GM19193 (cell line): ENCODE results near the gene IRX6.

Experiments
- POLR2A ChIP-seq: IDR thresholded peaks from 4 replicates; pipeline ENCODE4 v1.6.1; 2011; ENCODE audit not compliant: insufficient read depth, insufficient read length; ENCODE audit errors: extremely low read depth

The IRX6 gene

DNA sequence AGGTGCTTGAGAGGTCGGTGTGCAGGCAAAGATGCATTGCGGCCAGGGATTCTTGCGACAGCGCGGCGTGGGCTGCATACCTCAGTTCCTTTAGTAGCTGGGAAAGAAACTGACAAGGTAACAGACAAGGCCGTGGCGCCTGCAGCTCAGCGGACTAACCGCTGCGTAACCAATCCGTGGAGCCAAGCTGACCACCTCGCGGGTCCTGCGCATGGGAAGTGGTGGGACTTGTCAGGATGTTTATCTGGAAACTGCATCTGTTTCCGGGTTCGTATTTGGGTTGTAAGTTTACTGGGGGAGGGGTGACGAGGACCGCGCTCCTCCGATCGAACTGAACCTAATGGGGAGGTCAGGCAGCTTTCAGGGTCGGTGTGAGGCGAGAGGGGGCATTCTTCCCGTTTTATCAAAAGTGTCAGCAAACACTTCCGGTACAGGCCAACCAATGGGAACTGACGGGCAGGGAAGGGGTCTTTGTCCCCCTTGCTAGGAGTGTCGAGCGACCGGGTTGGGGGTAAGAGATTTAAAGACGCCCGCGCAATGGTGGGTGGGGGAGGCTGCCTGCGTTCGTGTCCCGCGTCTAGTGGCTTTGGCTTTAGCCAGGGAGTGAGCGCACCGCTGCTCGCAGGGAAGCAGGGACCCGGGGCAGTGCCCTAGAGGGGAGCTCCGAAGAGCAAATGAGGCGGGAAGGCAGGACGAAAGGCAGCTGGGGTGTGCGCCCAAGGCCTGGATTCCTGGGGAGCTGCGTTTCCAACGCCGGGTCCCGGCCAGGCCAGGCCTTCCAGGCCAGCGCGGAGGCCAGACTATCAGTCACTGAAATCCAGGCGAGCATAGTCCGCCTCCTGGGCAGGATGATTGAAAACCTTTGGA is 7.0 kb downstream of the IRX6 start:
- TF ChIP-seq POLR2A: no peak

DNA sequence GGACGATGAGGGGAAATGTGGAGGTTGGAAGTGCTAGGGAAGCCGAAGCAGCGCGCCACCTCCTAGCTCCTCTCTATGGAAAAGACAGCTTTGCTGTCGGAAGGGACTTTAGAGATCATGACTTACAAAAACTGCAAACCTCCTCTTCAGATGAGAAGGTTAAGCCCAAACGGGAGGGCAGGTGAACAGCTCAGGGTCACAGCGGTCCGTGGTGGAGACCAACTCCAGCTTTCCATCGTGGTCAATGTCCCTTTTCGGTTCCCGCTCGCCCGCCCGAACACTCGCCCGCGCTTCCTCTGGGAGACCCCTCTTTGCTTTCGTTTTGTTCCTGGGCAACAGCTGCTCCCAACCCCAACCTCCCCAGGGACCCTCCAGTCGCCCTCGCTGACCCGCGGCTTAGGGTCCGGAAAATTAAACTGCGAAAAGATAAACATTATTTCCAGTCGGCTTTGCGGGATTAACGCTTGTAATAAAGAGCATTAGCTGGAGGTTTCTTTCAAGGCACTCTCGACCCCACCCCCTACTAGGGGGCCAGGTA is 7.7 kb downstream of the IRX6 start:
- no peak for TF ChIP-seq POLR2A

DNA sequence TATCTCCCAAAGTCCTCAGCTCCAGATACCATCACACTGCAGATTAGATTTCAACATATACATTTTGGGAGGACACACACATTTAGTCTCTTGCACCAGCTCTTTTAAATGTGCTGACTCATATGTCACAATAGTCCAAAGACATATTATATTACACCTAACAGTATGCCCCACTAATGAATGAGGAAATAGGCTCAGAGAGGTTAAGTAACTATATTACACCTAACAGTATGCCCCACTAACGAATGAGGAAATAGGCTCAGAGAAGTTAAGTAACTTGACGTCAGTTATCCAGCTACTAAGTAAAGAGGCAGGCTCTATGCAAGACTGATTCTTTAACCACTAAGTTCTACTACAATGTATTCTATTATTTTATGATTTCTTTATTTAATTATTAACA is 9.7 kb downstream of the IRX6 start:
- TF ChIP-seq POLR2A: no peak

DNA sequence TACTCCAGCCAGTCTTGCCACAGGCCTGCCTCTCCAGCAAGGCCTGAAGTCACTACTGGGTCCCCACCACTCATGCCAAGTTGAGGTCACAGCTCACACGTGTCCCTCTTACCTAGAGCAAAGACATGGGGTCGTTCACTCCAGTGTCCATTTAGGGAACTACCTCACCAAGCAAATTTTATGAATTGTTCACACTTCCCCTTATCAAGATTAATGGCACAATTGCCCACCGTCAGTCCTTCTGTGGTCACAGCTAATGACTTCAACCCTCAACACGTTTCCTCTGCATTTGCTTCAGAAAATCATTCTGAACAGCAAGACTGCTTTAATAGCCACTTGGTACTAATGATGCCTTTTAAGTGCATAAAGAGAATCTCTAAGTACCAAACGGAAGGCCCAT is 14.6 kb downstream of the IRX6 start:
- TF ChIP-seq POLR2A: no peak

DNA sequence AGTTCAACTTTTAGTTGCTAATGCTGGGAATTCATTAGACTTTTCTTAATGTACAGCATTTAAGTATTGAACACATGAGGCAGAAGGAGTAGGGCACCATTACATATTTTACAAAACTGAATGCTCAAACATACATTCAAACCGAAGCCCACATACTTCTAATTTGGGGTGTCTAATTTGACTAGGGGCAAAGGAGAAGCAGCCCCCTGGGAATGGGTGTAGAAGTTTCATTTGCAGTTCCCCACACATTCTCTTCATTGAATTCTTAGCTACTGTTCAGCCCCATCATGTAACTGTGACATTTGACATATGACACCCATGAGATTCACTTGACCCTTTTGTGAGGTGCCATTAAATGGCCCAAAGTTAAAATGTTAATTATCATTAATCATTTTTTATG is 16.4 kb downstream of the IRX6 start:
- no peak for TF ChIP-seq POLR2A

DNA sequence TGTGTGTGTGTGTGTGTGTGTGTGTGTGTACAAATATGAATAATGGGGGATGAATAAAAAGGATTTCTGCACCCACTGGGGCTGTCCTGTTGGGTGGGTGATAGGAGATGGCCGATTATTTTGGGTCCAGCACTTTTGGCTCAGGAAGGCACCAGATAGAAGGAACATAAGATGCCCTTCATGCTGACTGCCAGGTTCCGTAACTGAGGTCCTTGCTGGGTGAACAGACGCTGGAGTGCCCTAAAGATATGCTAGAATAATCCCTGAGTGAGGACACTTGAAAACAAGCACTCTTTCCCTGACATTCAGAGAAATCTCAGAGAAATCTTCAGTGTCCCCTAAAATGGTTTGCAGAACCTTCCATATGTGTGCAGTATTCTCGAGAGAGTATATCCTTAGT is 17.7 kb downstream of the IRX6 start:
- no peak for TF ChIP-seq POLR2A

DNA sequence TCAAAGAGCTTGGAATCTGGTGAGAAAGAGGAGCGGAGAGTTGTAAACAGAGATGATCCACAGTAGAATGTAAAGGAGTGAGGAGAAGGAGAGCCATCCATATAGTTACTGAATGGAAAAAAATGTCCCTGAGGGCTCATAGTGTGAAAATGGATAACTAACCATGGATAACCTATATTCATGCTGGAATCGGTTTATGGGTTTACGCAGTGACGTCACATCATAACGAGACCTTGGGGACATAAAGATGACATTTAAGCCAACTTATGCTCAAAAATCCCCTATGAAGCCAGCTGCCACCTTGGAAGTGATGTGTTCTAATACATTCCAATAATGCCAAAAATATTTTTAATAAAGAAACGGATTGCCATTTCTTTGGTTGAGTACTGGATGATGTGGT is 22.5 kb downstream of the IRX6 start:
- TF ChIP-seq POLR2A: no peak

DNA sequence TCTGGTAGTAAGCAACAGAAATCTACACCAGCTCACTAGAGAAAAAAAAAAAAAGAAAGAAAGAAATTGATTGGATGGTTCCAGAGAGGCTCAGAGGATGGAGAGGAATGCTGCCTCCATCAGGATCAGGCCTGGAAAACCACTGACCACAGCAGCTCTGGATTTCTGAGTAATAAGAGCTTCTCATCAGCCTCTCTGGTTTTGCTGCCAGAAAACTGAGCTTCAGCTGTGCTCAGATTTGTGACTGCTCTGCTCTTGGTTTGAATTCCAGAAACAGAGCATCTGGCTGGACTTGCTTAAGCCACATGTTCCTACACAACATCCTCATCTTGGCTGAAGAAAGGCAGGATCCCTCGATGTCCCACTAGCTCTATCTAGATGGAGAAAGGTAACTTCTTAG is 25.9 kb downstream of the IRX6 start:
- no peak for TF ChIP-seq POLR2A

DNA sequence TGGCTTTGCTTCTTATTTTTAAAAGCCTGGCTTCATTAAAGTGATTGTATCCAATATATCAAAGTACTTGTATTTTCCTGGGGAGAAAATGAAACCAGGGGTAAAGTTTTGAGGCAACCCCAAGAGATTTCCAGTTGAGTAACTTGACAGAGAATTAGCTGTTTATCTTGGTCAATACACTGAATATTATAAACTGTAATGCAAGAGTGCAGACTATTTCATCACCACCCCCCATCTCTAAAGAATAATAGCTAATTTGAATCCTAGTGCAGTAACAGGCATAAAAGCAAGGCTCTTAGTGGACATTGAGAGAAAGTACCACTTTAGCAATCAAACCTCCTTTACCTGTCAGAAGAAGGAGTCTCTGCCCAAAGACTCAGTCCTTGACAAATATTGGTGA is 27.0 kb downstream of the IRX6 start:
- TF ChIP-seq POLR2A: no peak

DNA sequence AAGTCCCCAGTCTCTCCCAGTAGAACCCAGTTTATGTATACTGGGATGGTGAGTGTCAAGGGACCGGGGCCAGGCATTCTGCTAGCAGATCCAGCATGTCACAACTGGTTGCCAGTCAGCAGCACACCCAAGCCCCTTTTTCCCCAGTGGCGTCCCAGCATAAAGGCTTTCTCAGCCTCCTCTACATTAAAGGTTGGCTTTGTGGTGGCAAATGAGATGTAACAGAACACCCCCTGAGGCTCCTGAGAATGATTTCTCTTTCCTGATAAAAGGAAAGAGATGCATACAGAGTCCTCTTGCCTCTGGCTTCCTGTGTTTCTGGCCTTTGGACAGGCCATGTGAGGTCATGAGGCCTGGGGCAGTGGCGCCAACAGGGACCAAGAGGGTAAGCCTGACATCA is 27.9 kb downstream of the IRX6 start:
- no peak for TF ChIP-seq POLR2A

DNA sequence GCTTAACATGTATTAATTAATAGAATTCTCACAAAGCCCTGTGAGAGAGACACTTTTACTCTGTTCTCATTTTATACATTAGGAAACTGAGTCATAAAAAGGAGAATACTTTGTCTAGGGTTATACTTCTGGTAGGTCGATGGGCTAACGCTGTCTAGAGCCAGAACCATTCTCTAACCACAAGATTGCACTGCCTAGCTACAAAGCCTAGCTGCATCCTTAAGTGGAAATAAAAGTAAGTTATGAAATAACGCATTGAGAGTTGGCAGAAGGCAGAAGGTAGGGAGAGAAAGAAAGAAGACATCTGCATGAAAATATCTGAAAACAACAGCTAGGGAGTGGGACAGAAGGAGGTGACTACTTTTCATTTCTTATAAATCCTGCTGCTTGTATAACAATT is 33.2 kb downstream of the IRX6 start:
- TF ChIP-seq POLR2A: no peak

DNA sequence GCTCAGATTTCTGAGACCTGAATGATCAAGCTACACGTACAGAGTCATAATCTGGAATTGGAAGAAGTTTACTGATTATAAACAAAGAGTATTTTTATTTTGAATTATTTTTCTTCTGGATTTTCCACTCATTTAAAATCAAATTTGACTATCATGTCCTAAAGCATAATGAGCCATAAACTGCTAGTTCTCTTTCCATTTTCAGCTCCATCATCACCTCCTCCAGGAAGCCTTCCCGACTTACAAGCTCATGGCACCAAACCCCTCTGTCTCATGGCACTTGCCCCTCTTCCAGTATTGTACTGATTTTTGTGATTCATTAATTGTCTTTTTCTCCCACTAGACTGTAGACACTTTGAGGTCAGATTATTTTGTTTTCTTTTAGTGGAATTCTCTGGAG is 35.9 kb downstream of the IRX6 start:
- no peak for TF ChIP-seq POLR2A

DNA sequence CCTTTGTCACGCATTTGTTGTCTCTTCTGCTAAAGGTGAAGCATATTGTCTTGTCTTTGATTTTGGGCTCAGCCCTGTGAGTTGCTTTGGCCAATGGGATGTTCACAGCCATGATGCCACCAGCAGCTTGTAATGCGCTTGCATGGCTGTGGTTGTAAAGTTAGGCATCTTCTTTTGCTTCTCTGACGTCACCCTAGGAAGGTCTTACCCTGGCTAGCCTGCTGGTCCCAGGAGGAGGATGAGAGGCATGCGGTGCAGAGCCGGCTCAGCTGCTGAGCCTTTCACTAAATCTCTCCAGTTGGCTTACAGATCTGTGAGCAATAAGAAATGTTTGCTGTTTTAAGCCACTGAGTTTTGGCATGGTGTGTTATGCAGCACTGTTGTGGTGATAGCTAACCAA is 40.8 kb downstream of the IRX6 start:
- no peak for TF ChIP-seq POLR2A

DNA sequence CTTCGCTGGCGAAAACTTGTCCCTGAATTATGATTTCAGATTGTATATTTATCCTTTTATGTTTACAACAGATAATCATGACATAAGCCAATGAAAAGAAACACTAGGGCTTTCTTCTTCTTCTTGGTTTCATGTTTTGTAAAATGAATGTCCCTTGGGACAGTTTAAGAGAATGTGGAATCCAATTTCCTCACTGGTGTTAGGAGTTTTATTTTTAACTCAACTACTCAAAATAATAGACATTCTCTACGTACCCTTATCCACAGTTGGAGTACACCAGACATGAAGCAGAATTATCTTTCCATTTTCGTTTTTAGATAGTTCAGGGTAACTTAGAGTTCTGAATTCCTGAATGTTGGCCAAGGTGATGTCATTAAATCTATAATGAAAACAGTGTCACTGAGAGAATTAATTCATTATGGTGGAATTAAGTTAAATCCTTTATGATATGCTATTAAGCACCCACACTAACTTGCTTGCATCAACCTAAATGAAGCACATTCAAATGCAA is 43.4 kb downstream of the IRX6 start:
- TF ChIP-seq POLR2A: no peak

DNA sequence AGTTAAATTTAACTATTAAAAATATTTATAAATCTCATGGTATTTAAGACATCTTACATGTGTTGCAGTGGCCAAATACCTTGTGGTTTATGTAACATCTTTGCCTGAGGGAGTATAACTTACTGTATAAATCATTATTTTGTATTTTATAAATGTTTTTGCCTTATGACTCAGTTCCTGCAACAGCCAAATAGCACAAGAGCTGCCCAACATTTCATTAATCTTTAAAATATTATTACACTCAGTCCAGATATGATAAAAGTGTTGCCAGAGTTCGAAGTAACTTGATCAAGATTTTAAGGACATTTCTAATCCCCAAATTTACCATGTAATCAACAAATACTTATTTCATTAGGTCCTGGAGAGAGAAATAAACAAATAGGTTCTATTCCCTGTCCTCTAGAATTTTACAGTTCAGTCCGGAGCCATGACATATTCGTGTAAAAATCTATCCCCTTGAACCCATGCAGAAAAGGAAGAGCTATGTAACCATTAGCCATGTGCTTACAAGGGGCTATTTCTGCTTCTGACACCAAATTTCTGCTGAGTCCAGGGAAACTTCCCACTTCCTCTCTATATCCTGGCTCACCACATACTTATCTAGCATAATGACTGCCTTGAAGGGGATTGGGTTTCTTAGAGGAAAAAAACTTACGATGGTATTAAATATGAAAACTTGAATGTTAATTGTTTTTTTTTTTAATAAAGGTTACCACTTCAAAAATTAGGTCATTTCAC is 44.0 kb downstream of the IRX6 start:
- TF ChIP-seq POLR2A: no peak

DNA sequence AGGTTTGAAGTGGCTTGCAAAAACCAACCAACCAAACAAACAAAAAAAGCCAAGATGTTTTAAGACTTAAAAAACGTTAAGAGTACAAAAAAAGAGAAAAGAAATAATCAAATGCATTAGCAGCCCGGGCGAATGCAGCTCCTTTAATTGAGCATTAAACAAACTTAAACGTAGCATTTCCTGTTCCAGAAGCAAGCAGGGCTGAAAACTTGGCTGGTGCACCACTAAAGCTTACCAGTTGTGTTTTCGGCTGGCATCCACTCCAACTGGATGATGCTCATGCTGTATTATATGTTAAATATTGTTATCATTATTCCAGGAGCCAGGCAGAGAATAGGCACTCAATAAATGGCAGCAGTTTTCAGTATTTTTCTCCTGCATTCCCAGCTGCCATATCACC is 45.1 kb downstream of the IRX6 start:
- TF ChIP-seq POLR2A: no peak

DNA sequence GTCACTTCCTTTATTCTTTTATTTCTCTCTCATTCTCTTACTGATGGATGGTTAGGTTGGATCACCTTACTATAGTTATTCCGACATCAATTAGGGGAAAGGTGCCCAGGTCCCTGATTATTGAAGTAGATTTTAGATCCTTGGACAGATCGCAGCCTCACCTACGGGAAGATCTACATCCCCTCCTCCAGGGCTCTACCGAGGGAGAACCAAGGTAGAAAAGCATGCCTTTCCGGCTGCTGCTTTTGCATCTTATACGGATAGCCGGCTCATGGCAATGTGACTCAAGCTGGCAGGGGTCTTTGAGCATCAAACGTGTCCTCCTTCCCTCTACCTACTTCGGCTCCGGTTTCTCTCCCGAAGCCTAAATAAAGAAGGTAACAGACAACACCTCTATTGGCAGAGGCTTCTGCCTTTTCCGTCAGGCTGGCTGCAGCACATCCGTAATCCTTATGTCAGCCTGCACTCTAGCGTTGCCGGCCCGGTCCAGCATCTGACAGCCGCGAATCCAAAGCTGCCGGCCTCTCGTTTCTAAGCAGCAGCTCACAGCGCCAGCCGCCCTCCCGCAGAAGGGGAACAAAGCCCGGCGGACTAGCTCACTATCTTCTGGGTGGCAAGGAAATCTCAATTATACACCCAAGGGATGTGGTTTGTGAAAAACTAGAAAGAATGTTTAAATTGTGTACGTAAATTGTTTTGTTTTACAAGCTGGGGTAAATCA is 46.9 kb downstream of the IRX6 start:
- no peak for TF ChIP-seq POLR2A
